H1 (cell line): ENCODE results near the gene ESYT2. TPM values are rescaled to one million over a fixed set of nuclear protein-coding genes. Genes with fewer than 3 reads are reported as not detected.

Experiments
- CTCF ChIA-PET: fragments of 300-600 bp; sonication (Branson Sonifier 250); formaldehyde crosslinking; loops from one replicate; lab custom pipeline; 2021; ENCODE audit not compliant: partially characterized antibody; lab: Charles Lee
- POLR2A ChIA-PET: fragments of 300-600 bp; sonication (Branson Sonifier 250); formaldehyde crosslinking; loops from one replicate; lab custom pipeline; 2021; ENCODE audit warnings: inconsistent platforms; ENCODE audit not compliant: partially characterized antibody; lab: Charles Lee
- DNase-seq, 2 experiments: peaks; one replicate each; pipeline versions ENCODE4 v3.0.0 to v3.0.0-alpha.2; 2010 to 2022; ENCODE audit warnings: low spot score in 2 of 2, low read depth in 1 of 2, mixed read lengths in 1 of 2
- FAIRE-seq: peaks from 2 replicates; lab custom pipeline; 2011; peaks lifted over from hg19 to GRCh38; lab: Jason Lieb, UNC
- H2AFZ ChIP-seq: 2 replicates; pipeline ENCODE4 v1.8.1; 2012; ENCODE audit warnings: low read length, inconsistent platforms
- H2AK5ac ChIP-seq: 2 replicates; pipeline ENCODE4 v1.6.1; 2013; ENCODE audit warnings: low read depth, low read length
- H2BK120ac ChIP-seq: replicated peaks from 2 replicates; pipeline ENCODE3; 2013; ENCODE audit warnings: low read depth, low read length, inconsistent platforms
- H2BK12ac ChIP-seq: 2 replicates; pipeline ENCODE4 v1.6.1; 2013; ENCODE audit warnings: low read depth, low read length
- H2BK15ac ChIP-seq: 2 replicates; pipeline ENCODE4 v1.6.1; 2013; ENCODE audit warnings: low read length
- H2BK20ac ChIP-seq: 2 replicates; pipeline ENCODE4 v1.6.1; 2013; ENCODE audit warnings: low read length
- H2BK5ac ChIP-seq: 2 replicates; pipeline ENCODE4 v1.6.1; 2013; ENCODE audit warnings: low read depth, low read length
- H3K14ac ChIP-seq: 2 replicates; pipeline ENCODE4 v1.6.1; 2013; ENCODE audit warnings: inconsistent platforms; ENCODE audit not compliant: insufficient read length
- H3K18ac ChIP-seq: 2 replicates; pipeline ENCODE4 v1.6.1; 2013; ENCODE audit warnings: low read length; ENCODE audit errors: extremely low read depth
- H3K23ac ChIP-seq: 2 replicates; pipeline ENCODE4 v1.6.1; 2013; ENCODE audit warnings: inconsistent platforms; ENCODE audit not compliant: insufficient read length
- H3K23me2 ChIP-seq: 2 replicates; pipeline ENCODE4 v1.6.1; 2013; ENCODE audit warnings: low read depth, low read length
- H3K27ac ChIP-seq: 2 replicates; pipeline ENCODE4 v1.6.1; 2011; ENCODE audit warnings: low read depth, low read length, inconsistent platforms
- H3K27me3 ChIP-seq, 4 experiments: replicated peaks in 1 of 4; 1 replicate in 1 of 4; 2 replicates in 3 of 4; pipeline versions ENCODE4 v1.6.1 to v1.8.1; 2011 to 2013; ENCODE audit warnings: low read length in 3 of 4, mild to moderate bottlenecking in 3 of 4, inconsistent platforms in 2 of 4, mixed read lengths in 2 of 4, moderate library complexity in 1 of 4; ENCODE audit not compliant: control insufficient read depth in 3 of 4, insufficient read depth in 3 of 4; ENCODE audit errors: extremely low read depth in 1 of 4
- H3K36me3 ChIP-seq, 4 experiments: 2 replicates each; pipeline versions ENCODE4 v1.6.1 to v1.8.1; 2011 to 2013; ENCODE audit warnings: mild to moderate bottlenecking in 4 of 4, low read length in 3 of 4, moderate library complexity in 2 of 4, control low read depth in 1 of 4, inconsistent platforms in 1 of 4; ENCODE audit not compliant: insufficient read depth in 4 of 4, control insufficient read depth in 2 of 4
- H3K4ac ChIP-seq: replicated peaks from 2 replicates; pipeline ENCODE3; 2013; ENCODE audit warnings: low read length, low read depth, mixed read lengths, inconsistent platforms; ENCODE audit not compliant: insufficient read length
- H3K4me1 ChIP-seq, 4 experiments: replicated peaks in 1 of 4; 1 replicate in 1 of 4; 2 replicates in 3 of 4; pipeline versions ENCODE4 v1.6.1 to v1.8.1; 2011 to 2013; ENCODE audit warnings: low read length in 3 of 4, inconsistent platforms in 2 of 4, mixed read lengths in 1 of 4; ENCODE audit not compliant: insufficient read depth in 4 of 4, control insufficient read depth in 3 of 4
- H3K4me2 ChIP-seq, 2 experiments: 2 replicates each; pipeline versions ENCODE4 v1.6.1 to v1.8.1; 2011 to 2013; ENCODE audit warnings: low read depth in 2 of 2, low read length in 2 of 2, control low read depth in 1 of 2, inconsistent platforms in 1 of 2, mild to moderate bottlenecking in 1 of 2; ENCODE audit not compliant: insufficient read depth in 1 of 2
- H3K4me3 ChIP-seq, 4 experiments: fragments of 200-600, 300-600 bp in 1 of 4; sonication (generic), shearing (Covaris generic), sonication (Bioruptor Twin) in 1 of 4; 2 replicates each; pipeline versions ENCODE4 v1.5.1 to v1.8.1; 2011 to 2016; ENCODE audit warnings: low read length in 4 of 4, low read depth in 3 of 4, control low read depth in 2 of 4, inconsistent platforms in 2 of 4, mild to moderate bottlenecking in 2 of 4, mixed read lengths in 1 of 4, moderate library complexity in 1 of 4; ENCODE audit not compliant: insufficient read depth in 2 of 4; ENCODE audit errors: extremely low read depth in 1 of 4
- H3K56ac ChIP-seq: replicated peaks from 2 replicates; pipeline ENCODE3; 2013; ENCODE audit warnings: low read depth, mild to moderate bottlenecking, mixed read lengths, low read length, inconsistent platforms; ENCODE audit not compliant: insufficient read length
- H3K79me1 ChIP-seq: 2 replicates; pipeline ENCODE4 v1.6.1; 2013; ENCODE audit warnings: low read depth, low read length, control low read depth
- H3K79me2 ChIP-seq, 2 experiments: 2 replicates each; pipeline versions ENCODE4 v1.6.1 to v1.8.1; 2012 to 2013; ENCODE audit warnings: low read length in 2 of 2, mild to moderate bottlenecking in 2 of 2, inconsistent platforms in 1 of 2; ENCODE audit not compliant: insufficient read depth in 2 of 2, control insufficient read depth in 1 of 2
- H3K9ac ChIP-seq, 4 experiments: replicated peaks in 1 of 4; 1 replicate in 1 of 4; 2 replicates in 3 of 4; pipeline versions ENCODE4 v1.6.1 to v1.8.1; 2011 to 2013; ENCODE audit warnings: low read depth in 3 of 4, low read length in 3 of 4, control low read depth in 2 of 4, mild to moderate bottlenecking in 2 of 4, moderate library complexity in 2 of 4, inconsistent platforms in 1 of 4; ENCODE audit errors: extremely low read depth in 1 of 4
- H3K9me3 ChIP-seq, 2 experiments: 2 replicates each; pipeline versions ENCODE4 v1.6.1 to v1.8.1; 2012 to 2013; ENCODE audit warnings: mild to moderate bottlenecking in 2 of 2, moderate library complexity in 2 of 2, control low read depth in 1 of 2, inconsistent platforms in 1 of 2, low read depth in 1 of 2, low read length in 1 of 2, mixed read lengths in 1 of 2; ENCODE audit not compliant: insufficient read depth in 2 of 2
- H4K20me1 ChIP-seq, 2 experiments: replicated peaks in 1 of 2; 2 replicates each; pipeline versions ENCODE3 to v1.8.1; 2011 to 2013; ENCODE audit warnings: inconsistent platforms in 2 of 2, low read length in 2 of 2, mild to moderate bottlenecking in 1 of 2; ENCODE audit not compliant: insufficient read depth in 2 of 2, control insufficient read depth in 1 of 2
- H4K5ac ChIP-seq: 2 replicates; pipeline ENCODE4 v1.6.1; 2013; ENCODE audit warnings: low read length, low read depth, mixed read lengths, inconsistent platforms; ENCODE audit not compliant: insufficient read length
- H4K8ac ChIP-seq: 2 replicates; pipeline ENCODE4 v1.8.0; 2013; ENCODE audit warnings: mild to moderate bottlenecking, moderate library complexity, low read length, inconsistent platforms; ENCODE audit not compliant: insufficient read depth; ENCODE audit errors: extremely low read depth
- H4K91ac ChIP-seq: replicated peaks from 2 replicates; pipeline ENCODE3; 2013; ENCODE audit warnings: low read length, mixed read lengths, inconsistent platforms; ENCODE audit not compliant: insufficient read length
- CHD2 ChIP-seq: IDR thresholded peaks from 2 replicates; pipeline ENCODE4 v1.6.1; 2012; ENCODE audit warnings: low read length, improper control_type of control experiment
- GABPA ChIP-seq: IDR thresholded peaks from 2 replicates; pipeline ENCODE4 v1.6.1; 2011; ENCODE audit warnings: mild to moderate bottlenecking, low read length, moderate library complexity, borderline replicate concordance; ENCODE audit not compliant: insufficient read depth
- HDAC6 ChIP-seq: IDR thresholded peaks from one replicate; pipeline ENCODE4 v1.7.1; 2012; ENCODE audit warnings: low read depth, mild to moderate bottlenecking, inconsistent platforms, low read length, moderate library complexity
- WGBS, 2 experiments: shearing (Covaris generic) in 1 of 2; methylation state at CpG; one replicate each; pipeline versions ENCODE4 v1.1.6 to v1.1.7; 2013 to 2015; ENCODE audit warnings: low lambda C conversion rate in 2 of 2, mixed read lengths in 2 of 2, inconsistent platforms in 1 of 2, low coverage in 1 of 2, missing lambda C conversion rate in 1 of 2; ENCODE audit not compliant: insufficient replicate concordance in 2 of 2, insufficient coverage in 1 of 2, insufficient read length in 1 of 2; ENCODE audit errors: extremely low coverage in 1 of 2, missing lambda C conversion rate in 1 of 2; 5-methylcytosine and 5-hydroxymethylcytosine counted together
- polyA plus RNA-seq, 7 experiments: library from polyadenylated mRNA; depleted of rRNA in 3 of 7; stranded (reverse) in 5 of 7; unstranded in 2 of 7; fragments of >200 nt in 5 of 7; fragments of 200-250 nt in 2 of 7; gene quantifications; 1 replicate in 5 of 7; 2 replicates in 1 of 7; 4 replicates in 1 of 7; pipeline versions ENCODE4 v1.2.1 to v1.2.3, GENCODE V29; 2011 to 2013; ENCODE audit warnings: missing spikeins in 2 of 7, mixed read lengths in 2 of 7
- total RNA-seq: library from RNA; stranded (reverse); fragmentation: NEBNext Ultra II Directional; extraction: Animal tissue kit (Norgen Biotek cat#: 25700); gene quantifications from 2 replicates; pipeline ENCODE4 v1.2.1, GENCODE V29; 2021

Gene ESYT2
- total and polyA plus RNA-seq, 2 of the 8 experiments (the other 6 are each of a cell fraction or from before 2014, with no cell fraction given): 27.0 to 37.5 TPM

- no peak overlapping the region for H4K91ac ChIP-seq
- H3K27ac ChIP-seq: no peak overlapping the region
- no peak overlapping the region for H3K4me3 ChIP-seq
- DNase-seq (no peak), FAIRE-seq (no peak)
- peaks cover 0 to 24% of the 10 kb centered on the region in 2 experiments; a peak in 2 of 4 replicates for H3K79me2 ChIP-seq
- H2BK15ac ChIP-seq: no peak overlapping the region
- H4K8ac ChIP-seq: no peak overlapping the region; the same call in 1 of the 2 replicates
- H3K56ac ChIP-seq: no peak overlapping the region
- no peak overlapping the region for H2BK120ac ChIP-seq
- H3K79me1 ChIP-seq: peaks cover 4% of the 10 kb centered on the region
- H2BK20ac ChIP-seq: no peak overlapping the region
- H3K23ac ChIP-seq: no peak overlapping the region
- no peaks in the 10 kb centered on the region for H3K27me3 ChIP-seq
- H3K18ac ChIP-seq: no peak overlapping the region
- H3K4me2 ChIP-seq: no peak overlapping the region
- no peak overlapping the region for H3K9ac ChIP-seq
- H4K5ac ChIP-seq: no peak overlapping the region
- H2AK5ac ChIP-seq: no peak overlapping the region
- H2BK12ac ChIP-seq: no peak overlapping the region
- H3K4me1 ChIP-seq: no peaks in the 10 kb centered on the region; a peak in 1 of 7 replicates
- no peak overlapping the region for H3K14ac ChIP-seq
- ChIA-PET CTCF (interaction anchor here (1.0 to 1.4 kb wide), 2 partner anchors 20 to 180 kb away, joined by 3 read pairs; no protein-coding TSS in a partner anchor), POLR2A (no interaction called here)
- WGBS, 2 experiments: 73% methylated on average over 23 of the region's 23 CpGs; no CpG with 5 or more reads in 1 of the 2 experiments
- no peaks in the 10 kb centered on the region for H3K23me2 ChIP-seq
- H3K9me3 ChIP-seq: no peaks in the 10 kb centered on the region
- peaks cover 0 to 25% (median 15%) of the 10 kb centered on the region in 4 experiments; a peak in 5 of 8 replicates for H3K36me3 ChIP-seq
- H3K4ac ChIP-seq: no peak overlapping the region
- H2BK5ac ChIP-seq: peak overlapping the region; percentile 10; the same call in 1 of the 2 replicates
- H2AFZ ChIP-seq: no peak overlapping the region
- no peak for TF ChIP-seq CHD2
- TF ChIP-seq HDAC6: no peak
- TF ChIP-seq GABPA: no peak
- TF ChIP-seq, all 59 proteins: peak for 0
- H4K20me1 ChIP-seq: peaks cover 0 to 4% of the 10 kb centered on the region in 2 experiments
Measured at GRCh38 chr7:158796667-158797066, 32.6 kb downstream of the ESYT2 start.
